ENCODE results near the gene AKAP6.

The AKAP6 gene

DNA sequence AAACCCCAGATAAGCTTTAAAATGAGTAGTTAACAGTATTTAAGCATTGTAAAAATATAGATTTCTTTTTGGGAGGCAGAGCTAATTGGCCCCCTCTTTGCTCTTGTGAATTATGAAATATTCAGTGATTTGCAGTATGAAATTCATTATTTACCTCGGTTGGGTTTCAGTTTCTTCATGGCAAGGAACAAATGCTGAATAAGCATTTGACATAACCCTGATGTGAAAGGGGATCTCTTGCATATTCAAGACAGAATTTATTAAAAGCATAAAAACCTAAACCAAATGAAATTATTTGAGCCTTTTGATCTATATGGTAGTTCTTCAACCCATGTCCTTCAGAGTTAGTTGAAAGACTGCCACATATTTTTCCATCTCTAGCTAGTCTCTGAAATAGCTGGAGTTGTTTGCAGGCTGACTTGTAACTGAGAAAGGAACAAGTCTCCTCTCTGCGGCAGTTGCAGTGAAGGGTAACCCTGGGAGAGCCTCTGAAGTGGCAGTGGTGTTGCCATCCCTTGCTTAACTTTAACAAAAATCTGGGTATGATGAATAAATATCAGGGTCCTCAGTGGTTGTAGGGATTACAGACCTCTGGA lies 690 bp downstream of the AKAP6 start:
- TF ChIP-seq, protein P1, sequence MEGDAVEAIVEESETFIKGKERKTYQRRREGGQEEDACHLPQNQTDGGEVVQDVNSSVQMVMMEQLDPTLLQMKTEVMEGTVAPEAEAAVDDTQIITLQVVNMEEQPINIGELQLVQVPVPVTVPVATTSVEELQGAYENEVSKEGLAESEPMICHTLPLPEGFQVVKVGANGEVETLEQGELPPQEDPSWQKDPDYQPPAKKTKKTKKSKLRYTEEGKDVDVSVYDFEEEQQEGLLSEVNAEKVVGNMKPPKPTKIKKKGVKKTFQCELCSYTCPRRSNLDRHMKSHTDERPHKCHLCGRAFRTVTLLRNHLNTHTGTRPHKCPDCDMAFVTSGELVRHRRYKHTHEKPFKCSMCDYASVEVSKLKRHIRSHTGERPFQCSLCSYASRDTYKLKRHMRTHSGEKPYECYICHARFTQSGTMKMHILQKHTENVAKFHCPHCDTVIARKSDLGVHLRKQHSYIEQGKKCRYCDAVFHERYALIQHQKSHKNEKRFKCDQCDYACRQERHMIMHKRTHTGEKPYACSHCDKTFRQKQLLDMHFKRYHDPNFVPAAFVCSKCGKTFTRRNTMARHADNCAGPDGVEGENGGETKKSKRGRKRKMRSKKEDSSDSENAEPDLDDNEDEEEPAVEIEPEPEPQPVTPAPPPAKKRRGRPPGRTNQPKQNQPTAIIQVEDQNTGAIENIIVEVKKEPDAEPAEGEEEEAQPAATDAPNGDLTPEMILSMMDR (IDR thresholded peaks at IDR 0.05; ENCODE audit: unreplicated experiment in 3 of 3) = no peak
- Mint-ChIP-seq H3K4me1 (peaks cover 29% of the 10 kb centered on the region), H3K4me3 (peak overlapping the region in 1 of 3 experiments; percentile 26), H3K9me3 (no peaks in the 10 kb centered on the region), H3K27ac (peak overlapping the region; percentile 35 to 62 (median 45)), H3K36me3 (ENCODE audit: low read depth) (no peaks in the 10 kb centered on the region), H3K27me3 (ENCODE audit: low read depth) (no peaks in the 10 kb centered on the region)

DNA sequence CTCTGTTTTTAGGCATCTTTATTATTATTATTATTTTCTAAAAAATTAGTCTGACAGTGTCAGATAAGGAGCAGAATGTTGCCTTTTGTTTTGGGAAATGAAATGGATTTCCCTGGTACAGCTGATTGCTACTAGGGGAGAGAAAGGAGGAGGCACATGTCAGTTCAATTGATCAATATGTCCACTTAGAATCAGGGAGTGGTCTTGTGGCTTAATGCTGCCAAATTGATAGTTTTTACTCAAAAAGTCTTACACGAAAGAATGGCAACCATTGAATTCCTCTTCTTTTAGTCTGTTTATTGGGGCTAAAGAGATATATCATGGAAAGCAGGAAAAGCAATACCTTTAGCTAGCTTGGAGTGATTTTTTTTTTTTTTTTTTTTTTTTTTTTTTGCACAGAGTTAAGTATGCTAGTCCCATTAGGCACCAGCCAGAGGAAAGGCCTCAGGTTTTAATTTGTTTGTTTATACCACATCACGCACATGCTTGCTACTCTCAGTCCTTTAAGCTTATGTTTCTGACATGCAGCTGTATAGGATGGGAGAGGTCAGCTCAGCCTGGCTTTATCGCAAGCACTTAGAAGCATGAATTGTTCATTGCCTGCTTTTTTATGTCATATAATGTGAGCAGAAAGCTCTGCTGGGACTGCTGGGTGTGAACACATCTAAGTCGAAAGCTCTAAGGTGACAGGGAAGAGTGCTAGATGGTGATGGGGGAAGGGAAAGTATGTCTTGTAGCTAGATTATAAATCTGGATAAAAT lies 1.4 kb downstream of the AKAP6 start:
- TF ChIP-seq, protein P1 (IDR thresholded peaks at IDR 0.05; ENCODE audit: unreplicated experiment in 3 of 3) = no peak
- H3K4me3 Mint-ChIP-seq = no peak overlapping the region
- peaks cover 29% of the 10 kb centered on the region for H3K4me1 Mint-ChIP-seq
- no peaks in the 10 kb centered on the region for H3K9me3 Mint-ChIP-seq
- H3K36me3 Mint-ChIP-seq (ENCODE audit: low read depth) = no peaks in the 10 kb centered on the region
- H3K27ac Mint-ChIP-seq = peak overlapping the region; percentile 14 to 64 (median 64)
- H3K27me3 Mint-ChIP-seq (ENCODE audit: low read depth) = no peaks in the 10 kb centered on the region

DNA sequence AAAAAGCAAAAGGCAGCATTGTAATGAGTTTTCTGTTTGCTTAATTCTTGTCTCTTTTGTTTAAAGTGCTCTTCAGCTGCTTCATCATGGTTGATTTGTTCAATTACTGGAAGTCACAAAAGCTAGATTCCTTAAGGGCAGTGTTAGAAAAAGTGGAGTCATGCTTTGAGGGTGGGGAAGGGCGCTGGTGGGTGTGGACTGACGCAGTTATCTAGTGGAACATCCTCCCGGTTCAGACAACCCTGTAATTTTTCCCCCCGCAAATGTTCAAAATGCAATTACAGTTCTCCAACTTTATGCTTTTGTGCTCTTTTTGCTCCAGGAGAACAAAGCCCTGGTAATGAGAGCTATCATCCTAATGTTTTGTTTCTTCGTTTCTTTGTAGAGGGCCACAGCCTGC lies 2.1 kb downstream of the AKAP6 start:
- Mint-ChIP-seq H3K4me3 (peak overlapping the region in 1 of 3 experiments; percentile 1), H3K9me3 (no peaks in the 10 kb centered on the region), H3K36me3 (ENCODE audit: low read depth) (no peaks in the 10 kb centered on the region), H3K27ac (peak overlapping the region; percentile 14 to 64 (median 64)), H3K4me1 (peaks cover 29% of the 10 kb centered on the region), H3K27me3 (ENCODE audit: low read depth) (no peaks in the 10 kb centered on the region)
- TF ChIP-seq, protein P1 (IDR thresholded peaks at IDR 0.05; ENCODE audit: unreplicated experiment in 3 of 3) = no peak

DNA sequence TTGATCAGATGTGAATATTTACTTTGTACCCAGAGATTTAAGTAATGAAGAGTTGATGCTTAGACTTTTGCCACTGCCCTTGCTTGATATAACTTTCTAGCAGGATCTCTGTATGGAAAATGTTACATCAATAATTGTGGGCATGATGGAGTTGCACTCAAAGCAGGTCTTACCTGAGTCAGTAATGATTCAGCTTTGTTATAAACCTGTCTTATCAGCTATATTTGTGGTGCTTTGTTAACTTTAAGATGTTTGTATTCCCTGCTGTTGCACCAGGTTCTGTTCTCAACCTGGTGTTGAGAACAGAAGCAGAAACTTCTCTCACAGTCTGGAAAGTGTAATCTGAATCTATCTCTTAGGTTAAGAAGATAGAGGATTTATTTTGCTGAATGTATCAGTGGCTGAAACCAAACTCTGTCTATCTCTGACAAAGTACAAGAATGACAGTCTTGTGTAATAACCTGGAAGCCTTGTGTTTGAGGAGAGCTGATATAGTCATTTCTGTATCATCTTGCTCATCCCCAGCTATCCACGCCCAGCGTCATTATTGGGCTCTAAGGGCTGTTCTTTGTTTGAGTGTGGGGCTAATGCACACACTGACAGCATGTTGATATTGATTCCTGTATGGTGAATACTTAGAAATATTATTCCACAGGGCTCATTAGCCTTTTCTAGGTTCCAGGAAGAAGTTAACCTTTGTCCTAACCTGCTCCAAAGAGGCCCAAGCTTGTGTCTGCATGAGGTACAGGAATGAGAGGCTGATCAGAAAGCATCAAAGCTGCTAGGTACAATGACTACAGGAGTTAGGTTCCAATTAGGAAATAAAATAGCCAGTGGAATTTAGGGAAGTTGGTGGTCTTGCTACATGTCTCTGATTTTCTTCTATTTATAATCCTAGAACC lies 3.6 kb downstream of the AKAP6 start:
- TF ChIP-seq, protein P1 (IDR thresholded peaks at IDR 0.05; ENCODE audit: unreplicated experiment in 3 of 3) = no peak
- H3K4me1 Mint-ChIP-seq = peaks cover 29% of the 10 kb centered on the region
- H3K9me3 Mint-ChIP-seq = no peaks in the 10 kb centered on the region
- H3K36me3 Mint-ChIP-seq (ENCODE audit: low read depth) = no peaks in the 10 kb centered on the region
- H3K27ac Mint-ChIP-seq = no peak overlapping the region
- no peaks in the 10 kb centered on the region for H3K27me3 Mint-ChIP-seq (ENCODE audit: low read depth)
- no peak overlapping the region for H3K4me3 Mint-ChIP-seq

DNA sequence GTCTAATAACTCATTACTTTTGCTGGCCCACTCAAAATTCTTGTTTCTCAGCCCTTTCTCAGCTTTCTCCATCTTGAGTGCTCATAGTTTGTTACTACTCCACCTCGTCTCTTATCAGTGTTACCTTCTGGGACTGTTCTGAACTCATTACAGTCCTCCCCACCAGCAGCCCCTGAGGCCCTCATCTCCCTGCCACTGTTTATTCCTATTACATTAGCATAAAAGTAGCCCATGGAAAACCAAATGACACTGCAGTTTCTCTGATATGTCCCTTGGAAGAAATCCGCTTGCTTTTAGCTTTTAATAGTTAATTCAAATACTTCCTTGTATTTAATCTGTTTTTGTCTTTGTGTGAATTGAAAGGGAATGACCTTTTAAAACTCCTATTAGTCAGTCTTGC lies 7.6 kb downstream of the AKAP6 start:
- Mint-ChIP-seq H3K9me3 (no peaks in the 10 kb centered on the region), H3K4me3 (no peak overlapping the region), H3K36me3 (ENCODE audit: low read depth) (no peaks in the 10 kb centered on the region), H3K4me1 (peaks cover 17% of the 10 kb centered on the region), H3K27me3 (ENCODE audit: low read depth) (no peaks in the 10 kb centered on the region), H3K27ac (no peak overlapping the region)
- TF ChIP-seq, protein P1 (IDR thresholded peaks at IDR 0.05; ENCODE audit: unreplicated experiment in 3 of 3) = no peak
